RPMI7951 (cell line): Measurements from ENCODE around the gene FEZ2. TPM values are rescaled to one million over a fixed set of nuclear protein-coding genes. Genes with fewer than 3 reads are reported as not detected.

Source experiments
- DNase-seq: peaks from one replicate; pipeline ENCODE4 v3.0.0-alpha.2; 2012; ENCODE audit warnings: low read depth
- total RNA-seq: library from RNA; depleted of rRNA; stranded (reverse); fragments of >200 nt; shearing (Covaris generic); gene quantifications from 2 replicates; pipeline ENCODE4 v1.2.3, GENCODE V29; 2014

Gene FEZ2
- total RNA-seq, 1 experiment from 2014 or later = 89.8 TPM

DNA sequence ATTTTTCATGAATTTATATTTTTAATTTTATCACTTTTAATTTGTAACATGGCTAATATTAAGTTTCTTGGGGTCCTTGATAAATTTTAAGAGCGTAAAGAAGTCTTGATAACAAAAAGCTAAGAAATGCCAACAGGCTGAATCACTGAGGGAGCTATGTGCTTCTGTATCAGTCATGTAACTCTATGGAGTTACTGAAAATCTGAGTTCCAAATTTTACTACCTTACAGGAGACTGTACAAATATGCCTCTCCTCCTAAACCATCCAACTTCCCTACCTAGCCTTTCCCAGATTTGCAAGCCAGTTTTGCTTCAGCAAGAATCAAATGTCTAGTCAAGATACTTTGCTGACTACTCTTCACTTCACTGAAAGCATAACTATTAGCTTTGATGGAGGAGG lies 35.7 kb downstream of the FEZ2 start:
- peak; percentile 68 for DNase-seq

DNA sequence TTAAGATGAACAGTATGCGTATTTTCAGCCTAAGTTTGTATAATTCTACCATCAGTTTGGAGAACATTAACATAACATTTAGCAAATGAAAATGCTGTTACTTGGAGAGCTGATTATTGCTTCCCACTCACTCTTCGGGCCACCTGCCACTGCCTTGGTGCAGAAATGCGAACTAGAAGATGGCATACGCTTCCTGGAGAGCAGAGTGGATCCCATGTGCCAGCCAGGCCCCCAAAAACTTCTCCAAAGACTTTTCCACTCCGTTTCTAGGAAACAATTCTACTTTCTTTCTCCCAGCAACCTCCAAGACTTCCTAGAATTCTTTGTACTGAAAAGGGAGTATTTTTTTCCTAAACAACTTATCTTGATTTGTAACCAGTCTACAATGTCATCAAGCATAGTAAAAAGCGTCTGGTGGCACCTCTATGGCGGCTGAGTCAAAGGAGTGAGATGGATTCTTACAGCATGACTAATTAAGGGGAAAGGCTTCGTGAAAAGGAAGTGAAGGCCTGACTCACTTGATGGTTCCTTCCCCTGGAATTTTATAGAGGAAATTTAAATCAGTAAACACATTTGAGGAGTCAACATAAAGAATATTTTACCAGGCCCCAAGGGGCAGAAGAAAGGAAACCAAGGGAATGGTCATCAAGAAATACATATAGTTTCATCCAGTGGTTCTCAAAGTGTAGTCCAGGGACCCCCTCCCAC lies 36.6 kb downstream of the FEZ2 start:
- DNase-seq = peak; percentile 94

GRCh38 chr2:36560726-36561125 lies 37.2 kb downstream of the FEZ2 start:
- no peak for DNase-seq

- no peak for DNase-seq
Observed at GRCh38 chr2:36559221-36559942, 38.6 kb downstream of the FEZ2 start.

- DNase-seq = no peak
Observed at GRCh38 chr2:36556842-36557241, 41.1 kb downstream of the FEZ2 start.

DNA sequence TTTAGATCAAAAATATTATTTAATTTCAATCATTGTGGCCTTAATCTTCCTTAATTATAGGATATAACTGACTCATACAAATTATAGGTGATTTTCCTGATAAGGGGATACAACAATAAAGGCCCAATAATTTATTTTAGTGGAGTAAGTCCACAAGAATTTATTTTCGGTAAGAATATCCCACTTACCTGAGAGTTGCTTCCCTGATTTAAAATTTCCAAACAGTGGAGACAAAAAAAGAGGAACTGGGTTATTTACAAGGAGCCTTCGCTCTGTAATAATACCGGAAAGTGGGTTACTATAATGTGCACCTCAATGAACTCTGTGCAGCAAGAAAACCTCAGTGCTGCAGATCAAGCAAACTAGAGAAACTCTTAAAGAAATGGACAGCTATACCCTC lies 42.2 kb downstream of the FEZ2 start:
- no peak for DNase-seq

DNA sequence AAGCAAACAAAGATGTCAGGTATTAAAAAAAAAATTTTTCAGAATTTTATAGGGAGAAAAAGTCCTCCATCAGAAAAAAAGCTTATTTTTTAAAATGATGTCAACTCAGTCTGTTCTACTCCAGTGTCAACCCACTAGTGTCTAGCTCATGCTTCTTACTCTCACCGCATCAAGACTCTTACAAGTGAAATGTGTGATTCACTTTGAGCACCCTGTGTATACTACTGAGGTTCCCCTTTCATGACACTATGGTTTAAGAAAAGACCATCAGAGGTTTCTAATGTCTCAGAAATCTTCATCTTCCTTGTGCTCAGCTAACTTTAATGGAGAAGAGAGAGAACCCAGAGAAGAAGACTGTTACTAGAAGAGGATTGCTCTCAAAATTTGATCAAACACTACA lies 43.4 kb downstream of the FEZ2 start:
- DNase-seq = no peak

DNA sequence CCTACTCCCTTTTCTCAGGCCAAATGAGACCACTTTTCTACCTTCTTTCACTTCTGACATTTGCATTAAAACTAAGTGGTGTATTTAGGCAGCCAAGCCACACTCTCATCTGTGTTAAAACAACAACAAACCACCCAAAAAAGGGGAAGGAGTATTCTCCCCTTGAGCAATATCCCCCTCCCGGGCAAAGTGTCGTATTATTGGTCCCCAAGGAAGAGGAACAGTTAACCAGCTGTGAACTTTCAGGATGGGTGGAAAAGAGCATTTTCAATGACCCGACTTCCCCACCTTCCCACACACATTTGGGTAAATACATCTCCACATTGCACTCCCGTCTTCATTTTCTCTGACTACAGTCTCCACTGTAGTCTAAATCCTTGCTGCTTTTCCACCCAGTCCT lies 44.3 kb downstream of the FEZ2 start:
- DNase-seq = no peak

- no peak for DNase-seq
Observed at GRCh38 chr2:36550006-36550405, 48.0 kb downstream of the FEZ2 start.

GRCh38 chr2:36549165-36549574 lies 48.8 kb downstream of the FEZ2 start:
- DNase-seq = no peak

- DNase-seq = no peak
Observed at GRCh38 chr2:36547906-36548305, 50.1 kb downstream of the FEZ2 start.

DNA sequence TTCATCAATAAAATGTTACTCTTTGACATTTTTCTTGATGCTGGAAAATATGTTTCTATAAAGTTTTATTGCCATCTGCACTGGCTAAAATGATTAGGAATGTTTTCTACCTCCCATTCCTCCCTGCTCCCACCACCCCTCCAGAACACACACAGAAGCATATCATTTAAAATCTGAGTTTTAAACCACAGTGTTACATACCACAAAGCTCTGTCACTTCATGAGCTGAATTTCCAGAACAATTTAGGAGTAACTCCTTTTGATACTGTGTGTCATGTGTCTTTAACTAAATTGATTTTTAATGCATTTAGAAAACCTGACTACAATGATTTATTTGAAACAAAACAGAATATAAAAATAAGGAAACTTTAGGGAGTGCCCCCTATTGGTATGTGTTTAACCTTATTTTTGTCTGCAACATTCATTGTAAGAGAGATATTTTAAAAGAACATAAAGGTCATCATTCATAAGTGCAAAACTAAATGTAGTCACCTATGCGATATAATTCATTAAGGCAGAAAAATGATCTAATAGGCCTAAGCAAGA lies 52.0 kb downstream of the FEZ2 start:
- no peak for DNase-seq

DNA sequence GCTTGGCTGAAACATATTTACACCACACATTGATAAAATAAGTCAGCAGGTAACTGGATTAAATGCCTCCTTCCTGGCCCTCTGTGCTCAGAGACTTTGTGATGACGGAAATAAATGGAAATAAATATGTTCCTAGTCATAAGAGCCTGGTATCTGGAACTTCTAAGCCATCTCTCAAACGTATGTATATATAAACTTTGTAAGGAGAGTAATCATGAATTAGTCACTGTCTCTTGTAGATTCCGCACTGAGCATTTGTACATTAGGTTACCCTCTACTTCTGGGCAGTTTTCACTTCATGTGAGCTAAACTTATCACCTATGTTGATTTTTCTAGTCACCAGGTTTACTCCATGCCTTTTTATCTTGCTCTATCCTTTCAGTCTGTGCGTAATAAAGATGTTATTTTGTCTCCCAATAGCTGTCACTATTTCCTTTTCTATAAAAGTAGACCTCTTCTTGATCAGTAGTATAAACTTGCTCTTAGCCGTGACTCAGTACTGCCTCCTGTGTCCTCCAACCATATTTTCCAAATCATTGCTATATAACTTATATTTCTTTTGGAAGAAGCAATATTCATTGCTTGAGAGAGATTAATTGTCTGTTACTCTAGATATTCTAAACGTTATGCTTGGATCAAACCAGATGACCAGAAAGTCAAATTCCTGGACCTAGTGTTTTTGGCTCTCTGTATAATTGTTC lies 53.2 kb downstream of the FEZ2 start:
- DNase-seq = no peak

DNA sequence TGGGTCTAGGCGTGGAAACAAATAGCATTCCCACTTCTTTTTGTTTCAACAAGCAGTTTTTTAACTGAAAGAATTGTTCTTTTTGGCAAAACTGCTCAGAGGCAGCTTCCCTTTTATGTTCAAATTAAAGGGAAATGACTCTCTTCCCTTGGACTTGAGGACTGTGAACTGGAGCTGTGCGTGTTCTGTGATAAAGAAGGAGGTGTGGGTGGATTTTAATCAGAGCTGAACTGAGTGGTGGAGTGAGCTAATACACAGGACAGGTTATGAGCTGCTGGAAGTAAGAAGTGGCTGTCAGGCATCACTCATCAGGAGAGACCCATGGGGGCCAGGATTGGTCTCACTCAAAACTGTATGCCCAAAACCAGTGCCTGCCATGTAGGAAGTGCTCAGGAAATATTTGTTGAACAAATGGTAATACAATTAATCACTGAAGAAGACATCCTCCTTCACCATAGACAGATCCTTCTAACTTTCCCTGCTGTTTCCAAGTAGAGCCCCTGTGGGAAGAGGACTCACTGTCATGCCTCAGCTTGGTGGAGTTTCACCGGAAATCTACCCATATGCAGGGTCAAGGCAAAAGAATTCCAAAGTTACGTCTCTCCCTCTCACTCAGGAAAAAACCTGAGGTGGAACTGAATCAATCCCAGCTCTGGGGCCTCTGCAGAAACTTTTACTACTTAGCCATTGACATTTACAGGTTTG lies 55.9 kb downstream of the FEZ2 start:
- no peak for DNase-seq

DNA sequence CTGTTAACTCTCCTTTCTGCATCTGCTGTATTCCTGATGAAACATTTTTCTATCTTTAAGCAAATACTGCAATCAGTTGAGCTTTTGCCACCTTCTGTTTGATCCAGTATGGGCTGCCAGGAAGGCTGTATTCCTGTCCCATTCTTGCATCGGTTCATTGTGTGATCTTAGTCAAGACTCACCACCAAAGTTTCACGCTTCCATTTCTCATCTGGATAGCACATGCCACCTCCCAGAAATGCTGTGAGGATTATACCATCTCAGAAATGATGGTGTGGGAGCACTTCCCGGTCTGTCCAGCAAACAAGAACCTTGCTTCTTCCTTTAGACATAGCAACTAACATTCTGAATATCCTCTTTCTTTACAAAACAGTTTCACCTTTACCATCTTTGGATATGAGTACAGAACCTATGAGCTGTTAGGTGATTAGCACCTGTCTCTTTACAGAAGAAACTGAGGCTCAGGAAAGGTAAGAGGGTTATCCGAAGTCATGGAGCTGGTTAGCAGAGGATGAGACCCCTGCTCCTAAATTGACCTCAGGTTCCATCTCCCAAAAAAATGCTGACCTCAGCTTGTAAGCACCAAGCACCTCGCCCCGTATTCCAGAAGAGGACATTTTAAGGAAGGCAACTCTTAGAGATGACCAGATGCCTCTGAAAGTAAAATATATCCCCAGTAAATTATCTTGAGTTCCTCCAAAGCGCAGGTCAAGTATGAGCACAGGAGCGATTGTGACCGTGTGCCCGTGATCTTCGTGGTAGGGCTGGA lies 56.8 kb downstream of the FEZ2 start:
- DNase-seq = no peak

DNA sequence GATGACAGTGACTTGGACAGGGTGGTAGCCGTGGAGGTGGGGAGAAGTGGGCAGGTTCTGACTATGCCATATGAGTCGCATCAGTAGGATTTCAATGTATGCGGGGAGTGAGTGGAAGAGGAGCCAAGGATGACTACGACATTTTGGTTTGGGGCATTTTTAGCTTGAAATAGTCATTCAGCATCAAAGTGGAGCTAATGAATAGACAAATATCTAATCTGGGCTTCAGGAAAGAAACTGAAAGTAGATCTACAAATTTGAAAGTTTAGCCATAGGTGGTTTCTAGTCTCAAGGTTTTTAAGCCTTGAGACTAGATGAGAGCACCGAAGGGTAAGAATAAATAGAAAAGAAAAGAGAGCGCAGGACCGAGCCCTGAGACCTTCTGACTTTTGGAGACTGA lies 58.3 kb downstream of the FEZ2 start:
- peak; percentile 47 for DNase-seq

DNA sequence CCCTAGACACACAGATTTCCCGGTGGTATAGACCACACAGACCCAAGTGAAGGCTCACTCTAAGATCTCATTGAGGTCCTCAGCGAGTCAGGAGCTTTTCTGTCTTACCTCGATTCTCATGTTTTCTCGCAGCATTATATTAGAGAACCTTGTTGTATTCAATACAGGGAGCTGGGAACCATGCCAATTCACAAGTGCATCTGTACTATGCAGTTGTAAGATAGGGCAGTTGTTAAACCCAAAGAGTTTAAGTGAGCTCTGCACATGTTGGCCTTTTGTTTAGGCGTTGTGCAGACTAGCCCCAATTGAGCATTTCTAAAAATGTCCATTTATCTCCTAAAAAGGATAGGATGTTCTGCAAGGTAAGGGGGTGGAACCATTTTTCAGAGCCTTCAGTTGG lies 59.6 kb downstream of the FEZ2 start:
- DNase-seq = no peak

- DNase-seq = no peak
Observed at GRCh38 chr2:36536776-36537175, 61.2 kb downstream of the FEZ2 start.

GRCh38 chr2:36535099-36535498 lies 62.9 kb downstream of the FEZ2 start:
- no peak for DNase-seq

DNA sequence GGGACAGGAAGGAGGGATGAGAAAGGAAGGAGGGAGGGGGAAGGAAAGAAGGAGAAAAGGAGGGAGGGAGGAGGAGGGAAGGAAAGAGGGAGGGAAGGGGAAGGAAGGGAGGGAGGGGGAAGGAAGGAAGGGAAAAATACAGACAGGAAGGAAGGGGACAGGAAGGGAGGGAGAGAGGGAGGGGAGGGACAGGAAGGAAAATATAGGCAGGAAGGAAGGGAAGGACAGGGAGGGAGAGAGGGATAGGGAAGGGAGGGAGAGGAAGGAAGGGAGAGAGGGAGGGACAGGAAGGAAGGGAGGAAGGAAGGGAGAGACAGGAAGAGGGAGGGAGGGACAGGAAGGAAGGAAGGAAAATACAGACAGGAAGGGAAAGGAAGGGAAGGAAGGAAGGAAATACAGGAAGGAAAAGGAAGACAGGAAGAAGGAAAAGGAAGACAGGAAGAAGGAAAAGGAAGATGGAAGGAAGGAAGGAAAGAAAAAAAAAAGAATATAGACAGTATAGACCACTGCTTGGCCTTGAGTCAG lies 63.6 kb downstream of the FEZ2 start:
- no peak for DNase-seq

- DNase-seq = no peak
Observed at GRCh38 chr2:36530983-36531354, 67.0 kb downstream of the FEZ2 start.
